Neuronal stem cell (in vitro differentiated cells): ENCODE results near the gene COX7A1.

Experiments
- DNase-seq: peaks from one replicate; pipeline ENCODE4 v3.0.0-alpha.2; 2013; ENCODE audit warnings: low spot score
- H2AFZ ChIP-seq: one replicate; pipeline ENCODE4 v1.6.1; 2013; ENCODE audit warnings: mild to moderate bottlenecking, low read length, inconsistent platforms
- H2AK5ac ChIP-seq: 2 replicates; pipeline ENCODE4 v1.6.1; 2013; ENCODE audit warnings: low read depth, mild to moderate bottlenecking, inconsistent platforms, low read length, moderate library complexity, mixed read lengths
- H2BK120ac ChIP-seq: 2 replicates; pipeline ENCODE4 v1.6.1; 2013; ENCODE audit warnings: low read depth, mild to moderate bottlenecking, inconsistent platforms, low read length, moderate library complexity, mixed read lengths
- H2BK12ac ChIP-seq: one replicate; pipeline ENCODE4 v1.6.1; 2013; ENCODE audit warnings: low read length, inconsistent platforms
- H2BK15ac ChIP-seq: 2 replicates; pipeline ENCODE4 v1.6.1; 2013; ENCODE audit warnings: mild to moderate bottlenecking, low read length, inconsistent platforms, mixed read lengths
- H2BK5ac ChIP-seq: one replicate; pipeline ENCODE4 v1.6.1; 2013; ENCODE audit warnings: inconsistent platforms, mild to moderate bottlenecking, low read length, moderate library complexity
- H3K14ac ChIP-seq: one replicate; pipeline ENCODE4 v1.6.1; 2013; ENCODE audit warnings: low read length, inconsistent platforms
- H3K18ac ChIP-seq: 2 replicates; pipeline ENCODE4 v1.6.1; 2013; ENCODE audit warnings: low read length, inconsistent platforms
- H3K23ac ChIP-seq: 2 replicates; pipeline ENCODE4 v1.6.1; 2013; ENCODE audit warnings: low read depth, mild to moderate bottlenecking, mixed read lengths, low read length, inconsistent platforms; ENCODE audit not compliant: poor library complexity
- H3K27ac ChIP-seq: replicated peaks from 3 replicates; pipeline ENCODE4 v1.5.1; 2013; ENCODE audit warnings: low read length, inconsistent platforms
- H3K27me3 ChIP-seq, 3 experiments: 2 replicates each; pipeline ENCODE4 v1.6.1; 2013; ENCODE audit warnings: low read length in 3 of 3, mild to moderate bottlenecking in 2 of 3, inconsistent platforms in 1 of 3, low read depth in 1 of 3, mixed read lengths in 1 of 3, moderate library complexity in 1 of 3; ENCODE audit not compliant: control insufficient read depth in 3 of 3, insufficient read depth in 3 of 3
- H3K36me3 ChIP-seq, 2 donors: replicated peaks in 1 of 2; 2 replicates each; pipeline ENCODE4 v1.6.1; 2013; ENCODE audit warnings: low read length in 2 of 2; ENCODE audit not compliant: control insufficient read depth in 2 of 2, insufficient read depth in 2 of 2
- H3K4ac ChIP-seq: 2 replicates; pipeline ENCODE4 v1.6.1; 2013; ENCODE audit warnings: inconsistent platforms, mild to moderate bottlenecking, low read length, moderate library complexity
- H3K4me1 ChIP-seq, 2 donors: 1 replicate in 1 of 2; 2 replicates in 1 of 2; pipeline ENCODE4 v1.6.1; 2013; ENCODE audit warnings: low read length in 2 of 2, low read depth in 1 of 2; ENCODE audit not compliant: control insufficient read depth in 2 of 2, insufficient read depth in 1 of 2
- H3K4me2 ChIP-seq: one replicate; pipeline ENCODE4 v1.6.1; 2013; ENCODE audit warnings: mild to moderate bottlenecking, low read length, inconsistent platforms; ENCODE audit not compliant: insufficient read depth, poor library complexity, severe bottlenecking
- H3K4me3 ChIP-seq, 2 donors: 2 replicates each; pipeline ENCODE4 v1.5.1; 2013; ENCODE audit warnings: low read length in 2 of 2, mild to moderate bottlenecking in 2 of 2, inconsistent platforms in 1 of 2, moderate library complexity in 1 of 2
- H3K79me1 ChIP-seq: one replicate; pipeline ENCODE4 v1.6.1; 2013; ENCODE audit warnings: low read depth, mild to moderate bottlenecking, inconsistent platforms, low read length, moderate library complexity
- H3K9ac ChIP-seq: one replicate; pipeline ENCODE4 v1.6.1; 2013; ENCODE audit warnings: mild to moderate bottlenecking, low read depth, low read length, inconsistent platforms; ENCODE audit not compliant: poor library complexity
- H3K9me3 ChIP-seq, 2 donors: replicated peaks in 1 of 2; 2 replicates each; pipeline versions ENCODE3 to v1.6.1; 2013; ENCODE audit warnings: low read length in 2 of 2, mild to moderate bottlenecking in 2 of 2, inconsistent platforms in 1 of 2, low read depth in 1 of 2, mixed read lengths in 1 of 2, moderate library complexity in 1 of 2; ENCODE audit not compliant: control insufficient read depth in 2 of 2, insufficient read depth in 1 of 2
- H4K8ac ChIP-seq: one replicate; pipeline ENCODE4 v1.6.1; 2013; ENCODE audit warnings: low read depth, mild to moderate bottlenecking, inconsistent platforms, low read length, moderate library complexity
- H4K91ac ChIP-seq: one replicate; pipeline ENCODE4 v1.6.1; 2013; ENCODE audit warnings: low read length, low read depth, mild to moderate bottlenecking, inconsistent platforms; ENCODE audit not compliant: poor library complexity
- WGBS, 2 donors: extraction: QIAGEN DNeasy Blood & Tissue Kit; methylation state at CpG; one replicate each; pipeline ENCODE4 v1.1.7; 2013; ENCODE audit warnings: missing lambda C conversion rate in 2 of 2, mixed read lengths in 1 of 2; ENCODE audit not compliant: insufficient read length in 2 of 2, insufficient replicate concordance in 1 of 2; ENCODE audit errors: extremely low coverage in 2 of 2; 5-methylcytosine and 5-hydroxymethylcytosine counted together

COX7A1 gene

GRCh38 chr19:36113425-36113824 is 38.8 kb downstream of the COX7A1 start:
- Histone ChIP-seq H3K4me3 (peak overlapping the region; percentile 71 to 93), H3K4me2 (peak overlapping the region; percentile 92), H2AFZ (no peak overlapping the region), H4K91ac (no peak overlapping the region), H3K9ac (peak overlapping the region; percentile 44), H3K36me3 (peaks cover 20 to 50% of the 10 kb centered on the region in 2 donors), H3K4ac (no peak overlapping the region), H3K23ac (peak overlapping the region; percentile 34), H2BK120ac (no peak overlapping the region), H4K8ac (no peak overlapping the region), H3K27ac (no peak overlapping the region), H3K4me1 (peaks cover 8 to 24% of the 10 kb centered on the region in 2 donors), H3K14ac (peak overlapping the region; percentile 71), H3K9me3 (peaks cover 0 to 2% of the 10 kb centered on the region in 2 donors), H2BK15ac (no peak overlapping the region), H2BK5ac (no peak overlapping the region), H3K18ac (no peak overlapping the region), H3K27me3 (peaks cover 0 to 1% (median 0%) of the 10 kb centered on the region in 3 experiments), H2AK5ac (peak overlapping the region; percentile 79), H3K79me1 (peaks cover 22% of the 10 kb centered on the region), H2BK12ac (no peak overlapping the region)
- no peak for DNase-seq
- WGBS, 2 donors, result no CpG with 5 or more reads among the region's 34 CpGs

- Histone ChIP-seq H3K4me3 (peak overlapping the region in 1 of 2 donors; percentile 19), H3K18ac (no peak overlapping the region), H2BK5ac (no peak overlapping the region), H3K23ac (no peak overlapping the region), H4K91ac (no peak overlapping the region), H2BK15ac (no peak overlapping the region), H2BK12ac (peak overlapping the region; percentile 46), H3K4me1 (peaks cover 8 to 27% of the 10 kb centered on the region in 2 donors), H3K4ac (no peak overlapping the region), H3K27ac (no peak overlapping the region), H2AFZ (no peak overlapping the region), H3K14ac (no peak overlapping the region), H2AK5ac (peak overlapping the region; percentile 65), H3K9me3 (peaks cover 0 to 2% of the 10 kb centered on the region in 2 donors), H4K8ac (no peak overlapping the region), H3K79me1 (peaks cover 19% of the 10 kb centered on the region), H3K4me2 (no peak overlapping the region), H3K36me3 (peaks cover 17 to 44% of the 10 kb centered on the region in 2 donors), H2BK120ac (no peak overlapping the region), H3K9ac (peak overlapping the region; percentile 16), H3K27me3 (peaks cover 0 to 1% (median 0%) of the 10 kb centered on the region in 3 experiments)
- no CpG with 5 or more reads among the region's 10 CpGs for WGBS, 2 donors
- no peak for DNase-seq
Measured at GRCh38 chr19:36112678-36113077, 39.6 kb downstream of the COX7A1 start.

GRCh38 chr19:36111200-36111539 is 41.1 kb downstream of the COX7A1 start:
- Histone ChIP-seq H3K27me3 (peaks cover 0 to 1% (median 0%) of the 10 kb centered on the region in 3 experiments), H3K23ac (no peak overlapping the region), H3K4me2 (no peak overlapping the region), H4K8ac (no peak overlapping the region), H2BK120ac (no peak overlapping the region), H3K4me1 (peaks cover 8 to 25% of the 10 kb centered on the region in 2 donors), H3K4me3 (no peak overlapping the region), H4K91ac (no peak overlapping the region), H3K79me1 (peaks cover 19% of the 10 kb centered on the region), H3K4ac (no peak overlapping the region), H2BK5ac (no peak overlapping the region), H3K18ac (peak overlapping the region; percentile 5), H2AK5ac (no peak overlapping the region), H2AFZ (no peak overlapping the region), H3K27ac (peak overlapping the region; percentile 23), H3K9me3 (peaks cover 0 to 2% of the 10 kb centered on the region in 2 donors), H2BK15ac (no peak overlapping the region), H2BK12ac (no peak overlapping the region), H3K9ac (peak overlapping the region; percentile 75), H3K36me3 (peaks cover 19 to 44% of the 10 kb centered on the region in 2 donors), H3K14ac (no peak overlapping the region)
- no peak for DNase-seq
- no CpG with 5 or more reads among the region's 13 CpGs for WGBS, 2 donors

GRCh38 chr19:36110487-36111199 is 41.6 kb downstream of the COX7A1 start, which contains the start of gene OVOL3:
Gene OVOL3 (plus strand): TSS chr19:36111143. CDS start chr19:36111203, 60 bp downstream.
- Histone ChIP-seq H3K4me2 (no peak within 1 kb of the TSS), H3K4ac (no peak within 1 kb of the TSS), H3K27ac (peak within 1 kb of the TSS; percentile 23), H2BK120ac (no peak within 1 kb of the TSS), H2BK12ac (no peak within 1 kb of the TSS), H3K14ac (no peak within 1 kb of the TSS), H2BK5ac (peak within 1 kb of the TSS; percentile 13), H4K91ac (no peak within 1 kb of the TSS), H2AK5ac (no peak within 1 kb of the TSS), H3K4me1 (peaks cover 6 to 22% of the 10 kb centered on the region in 2 donors), H2AFZ (no peak within 1 kb of the TSS), H3K79me1 (peaks cover 19% of the 10 kb centered on the region), H3K4me3 (no peak within 1 kb of the TSS), H3K9me3 (peaks cover 0 to 2% of the 10 kb centered on the region in 2 donors), H3K36me3 (peaks cover 22 to 48% of the 10 kb centered on the region in 2 donors), H3K23ac (no peak within 1 kb of the TSS), H2BK15ac (no peak within 1 kb of the TSS), H3K27me3 (peaks cover 0 to 1% (median 0%) of the 10 kb centered on the region in 3 experiments), H3K18ac (peak within 1 kb of the TSS; percentile 70), H4K8ac (no peak within 1 kb of the TSS), H3K9ac (peak within 1 kb of the TSS; percentile 75)
- DNase-seq, result no peak
- no CpG with 5 or more reads among the region's 1 CpG for WGBS, 2 donors
